ENCODE measurements around the gene MYOM3.

MYOM3 gene

GRCh38 chr1:24022581-24023361 lies 89.2 kb downstream of the MYOM3 start:
- Histone ChIP-seq H2BK120ac (ENCODE audit: low read depth, low read length) (no peak overlapping the region), H3K18ac (ENCODE audit: low read length) (no peak overlapping the region), H3K9me3 (replicated peaks in 1 of 2; ENCODE audit: control insufficient read depth in 2 of 2, insufficient read depth in 1 of 2, low read depth in 1 of 2, low read length in 2 of 2) (no peaks in the 10 kb centered on the region), H3K79me1 (ENCODE audit: low read depth, low read length) (no peaks in the 10 kb centered on the region), H3K27me3 (ENCODE audit: control insufficient read depth in 3 of 3, insufficient read depth in 3 of 3, low read depth in 1 of 3, low read length in 3 of 3) (no peaks in the 10 kb centered on the region), H2BK15ac (ENCODE audit: low read length) (no peak overlapping the region), H2AK5ac (ENCODE audit: low read depth, low read length) (no peak overlapping the region), H2BK12ac (ENCODE audit: low read length) (no peak overlapping the region), H3K23ac (ENCODE audit: low read depth, low read length, poor library complexity) (no peak overlapping the region), H4K91ac (ENCODE audit: low read depth, low read length, poor library complexity) (no peak overlapping the region), H3K27ac (replicated peaks; ENCODE audit: low read length) (no peak overlapping the region), H2BK5ac (ENCODE audit: low read length) (no peak overlapping the region), H3K4me2 (ENCODE audit: insufficient read depth, low read length, poor library complexity, severe bottlenecking) (no peak overlapping the region), H3K4me3 (ENCODE audit: low read length in 2 of 2) (no peak overlapping the region), H2AFZ (ENCODE audit: low read length) (no peak overlapping the region), H3K9ac (ENCODE audit: low read depth, low read length, poor library complexity) (no peak overlapping the region), H3K14ac (ENCODE audit: low read length) (no peak overlapping the region), H3K4ac (ENCODE audit: low read length) (no peak overlapping the region), H3K4me1 (ENCODE audit: control insufficient read depth in 2 of 2, insufficient read depth in 1 of 2, low read depth in 1 of 2, low read length in 2 of 2) (peaks cover 7 to 16% of the 10 kb centered on the region in 2 donors), H4K8ac (ENCODE audit: low read depth, low read length) (no peak overlapping the region), H3K36me3 (replicated peaks in 1 of 2; ENCODE audit: control insufficient read depth in 2 of 2, insufficient read depth in 2 of 2, low read length in 2 of 2) (no peaks in the 10 kb centered on the region)
- no CpG with 5 or more reads among the region's 4 CpGs for WGBS, 2 donors (ENCODE audit: extremely low coverage in 2 of 2, insufficient read length in 2 of 2, insufficient replicate concordance in 1 of 2)
- no peak for DNase-seq (ENCODE audit: low spot score)

GRCh38 chr1:24021403-24022266 lies 90.3 kb downstream of the MYOM3 start:
- H3K27ac ChIP-seq (replicated peaks; ENCODE audit: low read length) = no peak overlapping the region
- DNase-seq (ENCODE audit: low spot score) = no peak
- no peak overlapping the region for H3K9ac ChIP-seq (ENCODE audit: low read depth, low read length, poor library complexity)
- H4K8ac ChIP-seq (ENCODE audit: low read depth, low read length) = no peak overlapping the region
- no peaks in the 10 kb centered on the region for H3K27me3 ChIP-seq (ENCODE audit: control insufficient read depth in 3 of 3, insufficient read depth in 3 of 3, low read depth in 1 of 3, low read length in 3 of 3)
- H3K9me3 ChIP-seq (replicated peaks in 1 of 2; ENCODE audit: control insufficient read depth in 2 of 2, insufficient read depth in 1 of 2, low read depth in 1 of 2, low read length in 2 of 2) = no peaks in the 10 kb centered on the region
- H3K4me2 ChIP-seq (ENCODE audit: insufficient read depth, low read length, poor library complexity, severe bottlenecking) = no peak overlapping the region
- no peak overlapping the region for H3K18ac ChIP-seq (ENCODE audit: low read length)
- H2BK120ac ChIP-seq (ENCODE audit: low read depth, low read length) = no peak overlapping the region
- no peak overlapping the region for H2AFZ ChIP-seq (ENCODE audit: low read length)
- WGBS, 2 donors (ENCODE audit: extremely low coverage in 2 of 2, insufficient read length in 2 of 2, insufficient replicate concordance in 1 of 2) = no CpG with 5 or more reads among the region's 7 CpGs
- no peak overlapping the region for H2BK15ac ChIP-seq (ENCODE audit: low read length)
- no peak overlapping the region for H3K14ac ChIP-seq (ENCODE audit: low read length)
- H2BK5ac ChIP-seq (ENCODE audit: low read length) = no peak overlapping the region
- H4K91ac ChIP-seq (ENCODE audit: low read depth, low read length, poor library complexity) = no peak overlapping the region
- H3K4ac ChIP-seq (ENCODE audit: low read length) = no peak overlapping the region
- no peaks in the 10 kb centered on the region for H3K36me3 ChIP-seq (replicated peaks in 1 of 2; ENCODE audit: control insufficient read depth in 2 of 2, insufficient read depth in 2 of 2, low read length in 2 of 2)
- no peaks in the 10 kb centered on the region for H3K79me1 ChIP-seq (ENCODE audit: low read depth, low read length)
- no peak overlapping the region for H3K23ac ChIP-seq (ENCODE audit: low read depth, low read length, poor library complexity)
- H3K4me1 ChIP-seq (ENCODE audit: control insufficient read depth in 2 of 2, insufficient read depth in 1 of 2, low read depth in 1 of 2, low read length in 2 of 2) = peaks cover 7 to 16% of the 10 kb centered on the region in 2 donors
- H2BK12ac ChIP-seq (ENCODE audit: low read length) = no peak overlapping the region
- H3K4me3 ChIP-seq (ENCODE audit: low read length in 2 of 2) = no peak overlapping the region
- H2AK5ac ChIP-seq (ENCODE audit: low read depth, low read length) = no peak overlapping the region

- H3K9ac ChIP-seq (ENCODE audit: low read depth, low read length, poor library complexity) = no peak overlapping the region
- peaks cover 7 to 16% of the 10 kb centered on the region in 2 donors for H3K4me1 ChIP-seq (ENCODE audit: control insufficient read depth in 2 of 2, insufficient read depth in 1 of 2, low read depth in 1 of 2, low read length in 2 of 2)
- no peaks in the 10 kb centered on the region for H3K27me3 ChIP-seq (ENCODE audit: control insufficient read depth in 3 of 3, insufficient read depth in 3 of 3, low read depth in 1 of 3, low read length in 3 of 3)
- H3K18ac ChIP-seq (ENCODE audit: low read length) = no peak overlapping the region
- H3K4me3 ChIP-seq (ENCODE audit: low read length in 2 of 2) = no peak overlapping the region
- H3K36me3 ChIP-seq (replicated peaks in 1 of 2; ENCODE audit: control insufficient read depth in 2 of 2, insufficient read depth in 2 of 2, low read length in 2 of 2) = no peaks in the 10 kb centered on the region
- no peak overlapping the region for H3K4ac ChIP-seq (ENCODE audit: low read length)
- H4K91ac ChIP-seq (ENCODE audit: low read depth, low read length, poor library complexity) = no peak overlapping the region
- no peak overlapping the region for H2AFZ ChIP-seq (ENCODE audit: low read length)
- H2BK120ac ChIP-seq (ENCODE audit: low read depth, low read length) = no peak overlapping the region
- WGBS, 2 donors (ENCODE audit: extremely low coverage in 2 of 2, insufficient read length in 2 of 2, insufficient replicate concordance in 1 of 2) = no CpG with 5 or more reads among the region's 3 CpGs
- H3K14ac ChIP-seq (ENCODE audit: low read length) = no peak overlapping the region
- DNase-seq (ENCODE audit: low spot score) = no peak
- no peaks in the 10 kb centered on the region for H3K79me1 ChIP-seq (ENCODE audit: low read depth, low read length)
- H3K4me2 ChIP-seq (ENCODE audit: insufficient read depth, low read length, poor library complexity, severe bottlenecking) = no peak overlapping the region
- H2BK15ac ChIP-seq (ENCODE audit: low read length) = no peak overlapping the region
- H3K23ac ChIP-seq (ENCODE audit: low read depth, low read length, poor library complexity) = no peak overlapping the region
- H4K8ac ChIP-seq (ENCODE audit: low read depth, low read length) = no peak overlapping the region
- H2BK5ac ChIP-seq (ENCODE audit: low read length) = no peak overlapping the region
- H2BK12ac ChIP-seq (ENCODE audit: low read length) = no peak overlapping the region
- no peak overlapping the region for H2AK5ac ChIP-seq (ENCODE audit: low read depth, low read length)
- H3K27ac ChIP-seq (replicated peaks; ENCODE audit: low read length) = no peak overlapping the region
- H3K9me3 ChIP-seq (replicated peaks in 1 of 2; ENCODE audit: control insufficient read depth in 2 of 2, insufficient read depth in 1 of 2, low read depth in 1 of 2, low read length in 2 of 2) = no peaks in the 10 kb centered on the region
These were observed 91.5 kb downstream of the MYOM3 start for GRCh38 chr1:24020470-24020869.

DNA sequence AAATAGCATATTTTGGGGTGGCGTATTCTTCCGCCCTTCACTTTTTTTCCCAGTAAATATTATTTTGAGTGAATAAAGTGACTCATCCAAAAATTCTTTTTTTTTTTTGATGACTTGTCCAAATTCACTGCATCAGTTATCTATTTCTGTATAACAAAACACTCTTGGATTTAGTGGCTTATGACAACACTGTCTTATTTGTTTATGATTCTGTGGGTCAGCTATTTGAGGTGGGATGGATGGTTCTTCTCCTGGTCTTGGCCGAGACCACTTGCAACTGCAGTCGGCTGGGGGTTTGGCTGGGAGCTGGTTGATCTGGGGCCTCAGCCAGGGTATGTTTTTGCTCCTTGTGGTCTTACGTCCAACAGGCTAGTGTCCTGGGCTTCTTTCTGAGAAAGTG lies 91.9 kb downstream of the MYOM3 start:
- Histone ChIP-seq H3K27ac (replicated peaks; ENCODE audit: low read length) (no peak overlapping the region), H3K4me3 (ENCODE audit: low read length in 2 of 2) (no peak overlapping the region), H3K18ac (ENCODE audit: low read length) (no peak overlapping the region), H4K91ac (ENCODE audit: low read depth, low read length, poor library complexity) (no peak overlapping the region), H3K9me3 (replicated peaks in 1 of 2; ENCODE audit: control insufficient read depth in 2 of 2, insufficient read depth in 1 of 2, low read depth in 1 of 2, low read length in 2 of 2) (no peaks in the 10 kb centered on the region), H3K79me1 (ENCODE audit: low read depth, low read length) (no peaks in the 10 kb centered on the region), H3K4me1 (ENCODE audit: control insufficient read depth in 2 of 2, insufficient read depth in 1 of 2, low read depth in 1 of 2, low read length in 2 of 2) (peaks cover 7 to 16% of the 10 kb centered on the region in 2 donors), H2AFZ (ENCODE audit: low read length) (no peak overlapping the region), H2BK120ac (ENCODE audit: low read depth, low read length) (no peak overlapping the region), H3K4ac (ENCODE audit: low read length) (no peak overlapping the region), H3K23ac (ENCODE audit: low read depth, low read length, poor library complexity) (no peak overlapping the region), H2BK15ac (ENCODE audit: low read length) (no peak overlapping the region), H4K8ac (ENCODE audit: low read depth, low read length) (no peak overlapping the region), H3K14ac (ENCODE audit: low read length) (no peak overlapping the region), H2AK5ac (ENCODE audit: low read depth, low read length) (no peak overlapping the region), H3K27me3 (ENCODE audit: control insufficient read depth in 3 of 3, insufficient read depth in 3 of 3, low read depth in 1 of 3, low read length in 3 of 3) (no peaks in the 10 kb centered on the region), H3K36me3 (replicated peaks in 1 of 2; ENCODE audit: control insufficient read depth in 2 of 2, insufficient read depth in 2 of 2, low read length in 2 of 2) (no peaks in the 10 kb centered on the region), H3K9ac (ENCODE audit: low read depth, low read length, poor library complexity) (no peak overlapping the region), H3K4me2 (ENCODE audit: insufficient read depth, low read length, poor library complexity, severe bottlenecking) (no peak overlapping the region), H2BK5ac (ENCODE audit: low read length) (no peak overlapping the region), H2BK12ac (ENCODE audit: low read length) (no peak overlapping the region)
- DNase-seq (ENCODE audit: low spot score) = no peak
- no CpG with 5 or more reads among the region's 5 CpGs for WGBS, 2 donors (ENCODE audit: extremely low coverage in 2 of 2, insufficient read length in 2 of 2, insufficient replicate concordance in 1 of 2)

All from neuronal stem cell (in vitro differentiated cells).